ENCODE measurements around the gene RNF207.

DNA sequence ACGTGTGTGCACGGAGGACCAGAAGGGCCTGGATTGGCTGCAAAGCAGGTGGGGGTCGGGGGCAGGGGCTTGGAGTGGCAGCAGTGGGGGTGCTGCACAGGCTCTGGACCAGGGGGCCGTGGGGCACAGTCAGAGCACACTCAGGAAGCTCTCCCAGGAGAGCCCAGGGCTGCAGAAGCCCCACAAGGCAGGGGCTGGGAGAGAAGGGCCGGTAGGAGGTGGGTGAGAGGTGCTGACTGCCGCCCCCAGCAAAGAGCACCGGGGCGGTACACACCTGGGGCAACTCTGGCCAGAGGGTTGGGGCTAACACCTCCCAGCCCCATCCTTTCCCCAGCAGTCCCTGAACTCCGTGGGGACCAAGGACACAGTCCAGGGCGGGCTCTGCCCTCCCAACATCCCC lies 39.7 kb upstream of the RNF207 start:
- TF ChIP-seq POLR2A (IDR thresholded peaks at IDR 0.05), result no peak
- TF ChIP-seq, protein P1, sequence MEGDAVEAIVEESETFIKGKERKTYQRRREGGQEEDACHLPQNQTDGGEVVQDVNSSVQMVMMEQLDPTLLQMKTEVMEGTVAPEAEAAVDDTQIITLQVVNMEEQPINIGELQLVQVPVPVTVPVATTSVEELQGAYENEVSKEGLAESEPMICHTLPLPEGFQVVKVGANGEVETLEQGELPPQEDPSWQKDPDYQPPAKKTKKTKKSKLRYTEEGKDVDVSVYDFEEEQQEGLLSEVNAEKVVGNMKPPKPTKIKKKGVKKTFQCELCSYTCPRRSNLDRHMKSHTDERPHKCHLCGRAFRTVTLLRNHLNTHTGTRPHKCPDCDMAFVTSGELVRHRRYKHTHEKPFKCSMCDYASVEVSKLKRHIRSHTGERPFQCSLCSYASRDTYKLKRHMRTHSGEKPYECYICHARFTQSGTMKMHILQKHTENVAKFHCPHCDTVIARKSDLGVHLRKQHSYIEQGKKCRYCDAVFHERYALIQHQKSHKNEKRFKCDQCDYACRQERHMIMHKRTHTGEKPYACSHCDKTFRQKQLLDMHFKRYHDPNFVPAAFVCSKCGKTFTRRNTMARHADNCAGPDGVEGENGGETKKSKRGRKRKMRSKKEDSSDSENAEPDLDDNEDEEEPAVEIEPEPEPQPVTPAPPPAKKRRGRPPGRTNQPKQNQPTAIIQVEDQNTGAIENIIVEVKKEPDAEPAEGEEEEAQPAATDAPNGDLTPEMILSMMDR (IDR thresholded peaks at IDR 0.05), result no peak
